ENCODE results near the gene ZNF473. TPM values are rescaled to one million over a fixed set of nuclear protein-coding genes. Genes with fewer than 3 reads are reported as not detected.
A peak's percentile ranks its signal among the peaks of the same experiment; 100 is the strongest.

ZNF473 gene
- 11.1 to 13.1 TPM (median 12.4 TPM) in 3 replicates for total RNA-seq

DNA sequence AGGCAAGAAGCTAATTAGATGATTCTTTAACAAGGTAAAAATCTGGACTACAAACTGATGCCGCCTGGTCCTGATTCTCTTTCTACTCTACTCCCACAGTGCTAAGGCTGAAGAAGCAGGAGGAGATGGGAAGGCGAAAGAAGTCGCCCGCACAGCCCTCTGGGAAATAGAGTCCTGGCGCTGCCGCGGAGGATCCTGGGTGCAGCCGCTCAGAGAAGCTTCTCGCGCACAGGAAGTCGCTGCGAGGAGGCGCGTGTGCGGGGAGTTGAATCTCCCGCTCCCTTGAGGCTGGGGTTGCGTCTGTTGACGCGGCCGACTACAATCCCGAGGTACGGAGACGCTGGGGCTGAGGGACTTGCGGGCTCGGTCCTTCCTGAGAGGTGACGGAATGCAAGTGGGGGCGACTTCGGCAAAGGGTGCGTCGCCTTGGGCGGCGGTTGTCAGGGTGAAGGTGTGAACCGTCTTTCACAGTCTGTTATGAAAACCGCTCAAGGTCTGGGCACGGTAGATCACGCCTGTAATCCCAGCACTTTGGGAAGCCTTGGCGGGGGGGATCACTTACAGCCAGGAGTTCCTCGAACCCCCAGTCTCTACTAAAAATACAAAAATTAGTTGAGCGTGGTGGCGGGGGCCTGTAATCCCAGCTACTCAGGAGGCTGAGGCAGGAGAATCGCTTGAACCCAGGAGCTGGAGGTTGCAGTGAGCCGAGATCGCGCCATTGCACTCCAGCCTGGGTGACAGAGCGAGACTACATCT lies at the start of gene ZNF473:
ZNF473 (plus strand) TSS at position 212 of the 756 bp plus-strand sequence. CDS start 5,078 bp downstream, outside the sequence.
- Mint-ChIP-seq H3K36me3 (peaks cover 8% of the 10 kb centered on the region), H3K4me1 (peaks cover 26% of the 10 kb centered on the region)

DNA sequence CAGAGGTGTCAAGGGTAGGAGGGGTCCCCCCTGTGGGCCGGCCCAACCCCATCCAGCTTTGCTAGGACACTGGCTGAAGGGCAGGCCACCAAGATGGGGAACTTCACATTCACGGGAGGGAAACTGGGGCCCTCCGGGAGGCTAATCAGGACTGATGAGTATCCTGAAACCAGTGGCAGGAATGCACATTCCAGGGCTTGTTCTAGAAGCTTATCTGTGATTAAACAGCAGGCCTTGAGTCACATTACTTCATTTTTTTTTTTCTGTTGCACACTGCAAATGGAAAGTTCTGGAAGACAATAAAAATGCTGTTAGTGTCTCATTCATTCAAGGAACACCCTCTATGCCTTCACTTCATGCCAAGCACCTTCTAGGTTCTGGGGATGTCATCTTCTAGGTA lies 49.3 kb upstream of the ZNF473 start:
- DNase-seq (ENCODE audit: low spot score in 2 of 2, unreplicated experiment in 2 of 2) = no peak
- H3K9me3 Mint-ChIP-seq = no peaks in the 10 kb centered on the region
- H3K4me3 Mint-ChIP-seq = no peak overlapping the region
- TF ChIP-seq, protein P1, sequence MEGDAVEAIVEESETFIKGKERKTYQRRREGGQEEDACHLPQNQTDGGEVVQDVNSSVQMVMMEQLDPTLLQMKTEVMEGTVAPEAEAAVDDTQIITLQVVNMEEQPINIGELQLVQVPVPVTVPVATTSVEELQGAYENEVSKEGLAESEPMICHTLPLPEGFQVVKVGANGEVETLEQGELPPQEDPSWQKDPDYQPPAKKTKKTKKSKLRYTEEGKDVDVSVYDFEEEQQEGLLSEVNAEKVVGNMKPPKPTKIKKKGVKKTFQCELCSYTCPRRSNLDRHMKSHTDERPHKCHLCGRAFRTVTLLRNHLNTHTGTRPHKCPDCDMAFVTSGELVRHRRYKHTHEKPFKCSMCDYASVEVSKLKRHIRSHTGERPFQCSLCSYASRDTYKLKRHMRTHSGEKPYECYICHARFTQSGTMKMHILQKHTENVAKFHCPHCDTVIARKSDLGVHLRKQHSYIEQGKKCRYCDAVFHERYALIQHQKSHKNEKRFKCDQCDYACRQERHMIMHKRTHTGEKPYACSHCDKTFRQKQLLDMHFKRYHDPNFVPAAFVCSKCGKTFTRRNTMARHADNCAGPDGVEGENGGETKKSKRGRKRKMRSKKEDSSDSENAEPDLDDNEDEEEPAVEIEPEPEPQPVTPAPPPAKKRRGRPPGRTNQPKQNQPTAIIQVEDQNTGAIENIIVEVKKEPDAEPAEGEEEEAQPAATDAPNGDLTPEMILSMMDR (IDR thresholded peaks at IDR 0.05; ENCODE audit: unreplicated experiment) = no peak
- H3K4me1 Mint-ChIP-seq = no peaks in the 10 kb centered on the region
- peaks cover 9% of the 10 kb centered on the region for H3K36me3 Mint-ChIP-seq
- H3K27ac Mint-ChIP-seq = no peak overlapping the region
- H3K27me3 Mint-ChIP-seq (ENCODE audit: low read depth) = peaks cover 2% of the 10 kb centered on the region

More for the DNA sequence above, at the start of gene ZNF473:
- no peaks in the 10 kb centered on the region for H3K9me3 Mint-ChIP-seq
- TF ChIP-seq, protein P1 (IDR thresholded peaks at IDR 0.05; ENCODE audit: unreplicated experiment) = no peak
- peak within 1 kb of the TSS; percentile 99 for H3K27ac Mint-ChIP-seq
- H3K27me3 Mint-ChIP-seq (ENCODE audit: low read depth) = no peaks in the 10 kb centered on the region
- H3K4me3 Mint-ChIP-seq = peak within 1 kb of the TSS; percentile 94
- peak; percentile 86 to 88 for DNase-seq (ENCODE audit: low spot score in 2 of 2, unreplicated experiment in 2 of 2)

DNA sequence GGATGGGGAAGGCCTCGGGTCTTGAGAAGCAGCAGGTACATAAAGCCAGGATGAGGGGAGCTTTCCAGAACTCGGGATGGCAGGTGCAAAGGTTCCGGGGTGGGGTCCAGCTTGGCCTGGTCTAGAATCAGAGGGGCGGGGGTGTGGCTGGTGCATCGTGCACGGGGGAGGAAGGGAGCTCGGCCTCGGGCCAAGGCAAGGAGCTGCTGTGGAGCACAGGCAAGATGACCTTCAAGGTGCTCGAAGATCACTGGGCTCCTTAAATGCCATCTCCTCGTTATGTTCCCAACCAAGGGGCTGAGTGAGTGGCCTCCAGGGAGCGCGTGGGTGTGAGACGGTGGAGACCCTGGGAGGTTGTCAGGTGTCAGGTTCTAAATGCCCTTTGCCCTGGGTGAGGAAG lies 48.7 kb upstream of the ZNF473 start:
- TF ChIP-seq, protein P1 (IDR thresholded peaks at IDR 0.05; ENCODE audit: unreplicated experiment) = no peak
- H3K36me3 Mint-ChIP-seq = peaks cover 13% of the 10 kb centered on the region
- H3K27me3 Mint-ChIP-seq (ENCODE audit: low read depth) = peaks cover 1% of the 10 kb centered on the region
- no peak for DNase-seq (ENCODE audit: low spot score in 2 of 2, unreplicated experiment in 2 of 2)
- H3K27ac Mint-ChIP-seq = no peak overlapping the region
- no peak overlapping the region for H3K4me3 Mint-ChIP-seq
- no peaks in the 10 kb centered on the region for H3K4me1 Mint-ChIP-seq
- H3K9me3 Mint-ChIP-seq = no peaks in the 10 kb centered on the region

DNA sequence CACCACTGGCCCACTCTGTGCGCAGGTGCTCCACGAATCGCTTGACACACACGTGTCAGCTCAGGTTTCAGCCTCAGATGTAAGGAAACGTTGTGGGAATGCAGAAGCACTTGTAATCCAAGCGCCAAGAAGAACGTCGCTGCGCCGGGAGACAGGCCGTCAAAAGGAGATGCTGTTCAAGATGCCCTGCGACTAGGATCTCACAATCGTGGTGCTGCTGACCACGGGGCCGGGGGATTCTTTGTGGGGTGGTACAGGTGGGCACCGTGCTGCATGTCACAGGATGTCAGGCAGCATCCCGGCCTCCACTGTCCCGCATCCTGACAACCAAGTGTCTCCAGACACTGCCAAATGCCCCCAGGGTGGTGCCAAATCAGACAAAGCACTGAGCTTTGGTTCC lies 47.9 kb upstream of the ZNF473 start:
- Mint-ChIP-seq H3K9me3 (no peaks in the 10 kb centered on the region), H3K27ac (no peak overlapping the region)

DNA sequence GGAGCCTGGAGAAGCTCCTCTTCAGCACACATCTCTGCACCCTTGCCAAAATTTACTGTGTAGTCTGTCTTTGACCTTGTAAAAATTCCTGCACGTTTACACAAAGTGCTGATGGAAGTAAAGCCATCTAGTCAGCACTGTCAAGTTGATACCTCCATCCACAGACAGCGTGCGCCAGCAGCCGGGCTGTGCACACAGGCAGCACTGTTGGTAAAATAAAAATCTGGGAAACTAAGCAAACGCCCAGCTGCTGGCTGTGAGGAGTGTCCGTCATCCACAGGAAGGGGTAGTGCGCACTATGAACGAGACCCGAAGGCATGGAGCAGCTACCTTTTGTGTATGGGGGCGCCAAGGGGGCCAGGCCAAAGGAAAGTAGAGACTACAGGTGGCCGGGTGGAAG lies 47.5 kb upstream of the ZNF473 start:
- peaks cover 13% of the 10 kb centered on the region for H3K36me3 Mint-ChIP-seq
- no peak for DNase-seq (ENCODE audit: low spot score in 2 of 2, unreplicated experiment in 2 of 2)
- no peaks in the 10 kb centered on the region for H3K27me3 Mint-ChIP-seq (ENCODE audit: low read depth)
- no peaks in the 10 kb centered on the region for H3K9me3 Mint-ChIP-seq
- TF ChIP-seq, protein P1 (IDR thresholded peaks at IDR 0.05; ENCODE audit: unreplicated experiment) = no peak
- H3K4me1 Mint-ChIP-seq = no peaks in the 10 kb centered on the region
- H3K4me3 Mint-ChIP-seq = no peak overlapping the region
- no peak overlapping the region for H3K27ac Mint-ChIP-seq

More for the DNA sequence above, 47.9 kb upstream of the ZNF473 start:
- peaks cover 13% of the 10 kb centered on the region for H3K36me3 Mint-ChIP-seq
- H3K27me3 Mint-ChIP-seq (ENCODE audit: low read depth) = no peaks in the 10 kb centered on the region
- TF ChIP-seq, protein P1 (IDR thresholded peaks at IDR 0.05; ENCODE audit: unreplicated experiment) = no peak
- no peak overlapping the region for H3K4me3 Mint-ChIP-seq
- no peak for DNase-seq (ENCODE audit: low spot score in 2 of 2, unreplicated experiment in 2 of 2)
- no peaks in the 10 kb centered on the region for H3K4me1 Mint-ChIP-seq
